GM20000 (cell line): ENCODE results near the gene STARD13.

Source experiments
- DNase-seq: peaks from one replicate; pipeline ENCODE4 v3.0.0; 2012; ENCODE audit warnings: low spot score
- CTCF ChIP-seq: IDR thresholded peaks from 2 replicates; pipeline ENCODE4 v1.5.1; 2012; ENCODE audit warnings: mild to moderate bottlenecking, control low read depth; ENCODE audit errors: extremely low read depth, missing control alignments

Gene STARD13

GRCh38 chr13:33318744-33319143, 33.2 kb upstream of the STARD13 start:
- no peak for DNase-seq
- TF ChIP-seq CTCF, result no peak

GRCh38 chr13:33318037-33318436, 32.5 kb upstream of the STARD13 start:
- TF ChIP-seq CTCF, result no peak
- no peak for DNase-seq

GRCh38 chr13:33316890-33317289, 31.3 kb upstream of the STARD13 start:
- no peak for TF ChIP-seq CTCF
- DNase-seq, result no peak

GRCh38 chr13:33313504-33313903, 27.9 kb upstream of the STARD13 start:
- DNase-seq, result no peak
- TF ChIP-seq CTCF, result no peak

DNA sequence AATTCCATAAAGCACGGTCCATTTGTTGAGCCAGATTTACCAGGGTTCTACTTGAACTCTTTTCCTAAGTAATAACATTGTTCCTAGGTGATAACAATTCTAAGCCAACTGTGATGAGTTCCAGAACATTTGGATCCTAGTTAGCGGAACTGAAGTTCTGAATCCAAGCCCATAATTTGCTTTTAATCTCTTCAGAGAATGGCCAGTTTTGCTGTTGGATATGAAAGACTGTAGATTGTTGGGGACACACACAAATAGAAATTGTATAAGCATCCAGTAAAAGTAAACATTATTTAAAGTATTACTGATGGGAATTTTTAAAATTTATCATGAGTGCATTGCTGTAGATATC, 27.3 kb upstream of the STARD13 start:
- TF ChIP-seq CTCF, result no peak

GRCh38 chr13:33312150-33312860, 26.8 kb upstream of the STARD13 start:
- no peak for DNase-seq

More for the DNA sequence above, 27.3 kb upstream of the STARD13 start:
- no peak for DNase-seq

GRCh38 chr13:33311040-33311439, 25.5 kb upstream of the STARD13 start:
- no peak for DNase-seq
- TF ChIP-seq CTCF, result no peak

More at GRCh38 chr13:33312150-33312860, 26.8 kb upstream of the STARD13 start:
- TF ChIP-seq CTCF, result no peak
